Sigmoid colon (tissue), 7 donors: ENCODE measurements around the gene GHRH. TPM values are rescaled to one million over a fixed set of nuclear protein-coding genes. Genes with fewer than 3 reads are reported as not detected.

Source experiments
- DNase-seq: peaks from one replicate; pipeline ENCODE4 v3.0.0-alpha.2; 2019
- H3K27ac ChIP-seq, 4 donors: fragments of 200-600 bp; sonication (generic); one replicate each; pipeline ENCODE4 v1.5.1; 2016 to 2019; ENCODE audit warnings: mild to moderate bottlenecking in 1 of 4
- H3K27me3 ChIP-seq, 3 donors: fragments of 200-600 bp; sonication (generic); one replicate each; pipeline ENCODE4 v1.5.1; 2019; ENCODE audit warnings: mild to moderate bottlenecking in 1 of 3
- H3K36me3 ChIP-seq, 4 donors: fragments of 200-600 bp; sonication (generic); one replicate each; pipeline ENCODE4 v1.5.1; 2016 to 2019
- H3K4me1 ChIP-seq, 4 donors: fragments of 200-600 bp; sonication (generic); one replicate each; pipeline ENCODE4 v1.5.1; 2017 to 2019
- H3K4me3 ChIP-seq, 4 donors: fragments of 200-600 bp; sonication (generic); one replicate each; pipeline ENCODE4 v1.5.1; 2017 to 2019; ENCODE audit warnings: mild to moderate bottlenecking in 2 of 4, moderate library complexity in 1 of 4
- H3K9me3 ChIP-seq, 4 donors: fragments of 200-600 bp in 3 of 4; sonication (generic) in 3 of 4; one replicate each; pipeline versions ENCODE4 v1.5.1 to v1.6.1; 2013 to 2019
- EP300 ChIP-seq, 4 donors: sonication (generic); formaldehyde crosslinking; IDR thresholded peaks; one replicate each; pipeline ENCODE4 v1.6.1; 2017; ENCODE audit warnings: antibody characterized with exemption in 4 of 4
- POLR2A ChIP-seq, 2 donors: fragments of 450-650 bp; IDR thresholded peaks; one replicate each; pipeline ENCODE4 v1.6.1; 2016; ENCODE audit warnings: antibody characterized with exemption in 2 of 2, mild to moderate bottlenecking in 2 of 2, moderate library complexity in 2 of 2
- POLR2AphosphoS5 ChIP-seq, 4 donors: sonication (generic); formaldehyde crosslinking; IDR thresholded peaks; one replicate each; pipeline ENCODE4 v1.6.1; 2017; ENCODE audit warnings: antibody characterized with exemption in 4 of 4
- WGBS, 2 donors: extraction: QIAGEN DNeasy Blood & Tissue Kit; methylation state at CpG; one replicate each; pipeline ENCODE4 v1.1.7; 2013; 5-methylcytosine and 5-hydroxymethylcytosine counted together
- intact Hi-C: fragments of 100-400 bp; cut with DNase I; formaldehyde crosslinking; loops from one replicate; pipeline ENCODE4 v1.15.1; 2023
- polyA plus RNA-seq, 3 donors: library from polyadenylated mRNA; stranded (reverse); fragments of 200-250 nt; gene quantifications; one replicate each; pipeline ENCODE4 v1.2.3, GENCODE V29; 2013
- total RNA-seq, 4 donors: library from RNA; depleted of rRNA; stranded (reverse); fragments of >200 nt; gene quantifications; one replicate each; pipeline ENCODE4 v1.1.0, GENCODE V29; 2016
- TF ChIP-seq, protein P1 (sequence below), 4 experiments: fragments of 450-650 bp in 3 of 4; fragments of 200-600 bp in 1 of 4; IDR thresholded peaks; one replicate each; pipeline ENCODE4 v1.5.1; 2016 to 2019; ENCODE audit warnings: antibody characterized with exemption in 4 of 4, mild to moderate bottlenecking in 3 of 4, moderate library complexity in 2 of 4
- donor health status: healthy with polysubstance abuse.
- donor health status: Bipolar disorder and iron deficiency.
- donor health status: healthy.

GHRH gene
- total and polyA plus RNA-seq, 7 donors: not detected

DNA sequence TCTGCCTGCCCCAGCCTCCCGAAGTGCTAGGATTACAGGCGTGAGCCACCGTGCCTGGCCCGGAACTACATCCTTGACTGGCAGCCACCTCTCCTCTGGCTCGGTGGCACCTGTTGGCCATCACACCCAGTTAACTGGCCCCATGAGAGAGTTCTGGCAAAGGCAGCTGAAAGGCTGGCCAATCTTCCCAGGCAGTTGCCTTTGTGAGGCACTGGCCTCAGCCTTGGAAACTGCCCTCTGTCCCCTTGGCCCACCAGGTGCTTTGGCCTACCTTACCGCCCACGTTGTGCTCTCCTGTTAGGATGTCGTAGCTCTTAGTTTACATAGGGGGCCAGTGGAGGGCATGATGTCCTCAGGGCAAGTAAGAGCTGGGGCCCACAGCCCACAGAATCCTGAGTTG is 18.2 kb upstream of the GHRH start:
- WGBS, 2 donors: 71 to 77% methylated on average over 8 of the region's 8 CpGs
- no peak for DNase-seq
- intact Hi-C loops: no loop called here

DNA sequence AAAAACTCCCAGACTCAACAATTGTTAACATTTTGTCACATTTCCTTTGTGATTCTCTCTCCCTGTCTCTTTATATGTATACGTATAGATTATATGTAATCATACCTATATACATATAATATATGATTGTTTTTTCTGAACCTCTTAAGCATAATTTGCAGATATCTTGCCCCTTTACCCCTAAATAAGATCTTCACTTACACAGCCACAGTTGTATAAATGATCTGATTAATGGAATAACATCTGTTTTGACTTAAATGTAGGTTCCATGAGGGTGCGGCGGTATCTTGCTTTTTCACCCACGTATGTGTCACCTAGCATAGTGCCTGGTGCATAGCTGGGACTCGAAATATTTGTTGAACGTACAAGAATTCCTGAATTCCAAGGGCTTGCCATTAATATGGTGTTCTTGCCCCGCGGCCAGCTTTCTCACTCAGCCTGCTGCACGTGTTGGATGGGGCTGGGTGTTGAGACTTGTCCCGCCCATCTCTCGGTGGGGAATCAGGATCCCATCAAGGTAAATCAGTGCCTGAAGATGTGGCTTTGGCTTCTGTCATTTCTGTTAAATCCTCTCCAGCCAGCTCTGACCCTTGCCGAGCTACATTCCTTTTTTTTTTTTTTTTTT is 17.5 kb upstream of the GHRH start:
- Histone ChIP-seq H3K4me3 (no peak overlapping the region), H3K27me3 (no peaks in the 10 kb centered on the region), H3K9me3 (no peaks in the 10 kb centered on the region), H3K4me1 (peaks cover 5 to 21% (median 16%) of the 10 kb centered on the region in 4 donors), H3K36me3 (no peaks in the 10 kb centered on the region), H3K27ac (no peak overlapping the region)
- intact Hi-C loops: no loop called here
- WGBS, 2 donors: 92 to 94% methylated on average over 12 of the region's 12 CpGs
- DNase-seq: no peak
- TF ChIP-seq POLR2AphosphoS5 (IDR thresholded peaks at IDR 0.05) (no peak), POLR2A (IDR thresholded peaks at IDR 0.05) (no peak), EP300 (IDR thresholded peaks at IDR 0.05) (no peak)
- TF ChIP-seq, protein P1, sequence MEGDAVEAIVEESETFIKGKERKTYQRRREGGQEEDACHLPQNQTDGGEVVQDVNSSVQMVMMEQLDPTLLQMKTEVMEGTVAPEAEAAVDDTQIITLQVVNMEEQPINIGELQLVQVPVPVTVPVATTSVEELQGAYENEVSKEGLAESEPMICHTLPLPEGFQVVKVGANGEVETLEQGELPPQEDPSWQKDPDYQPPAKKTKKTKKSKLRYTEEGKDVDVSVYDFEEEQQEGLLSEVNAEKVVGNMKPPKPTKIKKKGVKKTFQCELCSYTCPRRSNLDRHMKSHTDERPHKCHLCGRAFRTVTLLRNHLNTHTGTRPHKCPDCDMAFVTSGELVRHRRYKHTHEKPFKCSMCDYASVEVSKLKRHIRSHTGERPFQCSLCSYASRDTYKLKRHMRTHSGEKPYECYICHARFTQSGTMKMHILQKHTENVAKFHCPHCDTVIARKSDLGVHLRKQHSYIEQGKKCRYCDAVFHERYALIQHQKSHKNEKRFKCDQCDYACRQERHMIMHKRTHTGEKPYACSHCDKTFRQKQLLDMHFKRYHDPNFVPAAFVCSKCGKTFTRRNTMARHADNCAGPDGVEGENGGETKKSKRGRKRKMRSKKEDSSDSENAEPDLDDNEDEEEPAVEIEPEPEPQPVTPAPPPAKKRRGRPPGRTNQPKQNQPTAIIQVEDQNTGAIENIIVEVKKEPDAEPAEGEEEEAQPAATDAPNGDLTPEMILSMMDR (IDR thresholded peaks at IDR 0.05): no peak

More for the DNA sequence above, 18.2 kb upstream of the GHRH start:
- no peak for TF ChIP-seq POLR2AphosphoS5 (IDR thresholded peaks at IDR 0.05)
- no peak for TF ChIP-seq POLR2A (IDR thresholded peaks at IDR 0.05)
- TF ChIP-seq, protein P1 (IDR thresholded peaks at IDR 0.05): no peak
- no peak for TF ChIP-seq EP300 (IDR thresholded peaks at IDR 0.05)
- H3K36me3 ChIP-seq: no peaks in the 10 kb centered on the region
- no peak overlapping the region for H3K27ac ChIP-seq
- no peaks in the 10 kb centered on the region for H3K9me3 ChIP-seq
- H3K4me1 ChIP-seq: peaks cover 5 to 21% (median 16%) of the 10 kb centered on the region in 4 donors
- H3K4me3 ChIP-seq: no peak overlapping the region
- no peaks in the 10 kb centered on the region for H3K27me3 ChIP-seq

DNA sequence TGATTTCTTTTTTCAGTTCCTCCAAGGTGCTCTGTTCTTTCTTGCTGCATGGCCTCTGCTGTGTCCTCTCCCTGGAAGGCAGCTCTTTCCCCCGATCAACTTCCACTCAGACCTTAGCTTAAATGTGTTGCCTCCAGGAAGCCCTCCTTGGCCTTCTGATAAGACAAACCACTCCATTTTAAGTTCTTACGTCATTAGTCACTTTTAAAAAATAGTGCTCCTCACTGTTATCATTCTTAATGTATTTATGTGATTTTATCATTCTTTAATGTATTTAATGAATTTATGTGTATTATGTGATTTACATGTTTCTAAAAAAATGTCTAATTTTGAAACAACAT is 15.6 kb upstream of the GHRH start:
- DNase-seq: no peak
- Histone ChIP-seq H3K27me3 (no peaks in the 10 kb centered on the region), H3K4me1 (peaks cover 5 to 14% (median 12%) of the 10 kb centered on the region in 4 donors), H3K36me3 (no peaks in the 10 kb centered on the region), H3K9me3 (no peaks in the 10 kb centered on the region), H3K27ac (peak overlapping the region; percentile 38 to 63 (median 48)), H3K4me3 (no peak overlapping the region)
- TF ChIP-seq EP300 (IDR thresholded peaks at IDR 0.05) (no peak), POLR2AphosphoS5 (IDR thresholded peaks at IDR 0.05) (no peak), POLR2A (IDR thresholded peaks at IDR 0.05) (no peak)
- TF ChIP-seq, protein P1 (IDR thresholded peaks at IDR 0.05): no peak
- WGBS, 2 donors: 62 to 67% methylated on average over 2 of the region's 2 CpGs
- intact Hi-C loops: no loop called here

DNA sequence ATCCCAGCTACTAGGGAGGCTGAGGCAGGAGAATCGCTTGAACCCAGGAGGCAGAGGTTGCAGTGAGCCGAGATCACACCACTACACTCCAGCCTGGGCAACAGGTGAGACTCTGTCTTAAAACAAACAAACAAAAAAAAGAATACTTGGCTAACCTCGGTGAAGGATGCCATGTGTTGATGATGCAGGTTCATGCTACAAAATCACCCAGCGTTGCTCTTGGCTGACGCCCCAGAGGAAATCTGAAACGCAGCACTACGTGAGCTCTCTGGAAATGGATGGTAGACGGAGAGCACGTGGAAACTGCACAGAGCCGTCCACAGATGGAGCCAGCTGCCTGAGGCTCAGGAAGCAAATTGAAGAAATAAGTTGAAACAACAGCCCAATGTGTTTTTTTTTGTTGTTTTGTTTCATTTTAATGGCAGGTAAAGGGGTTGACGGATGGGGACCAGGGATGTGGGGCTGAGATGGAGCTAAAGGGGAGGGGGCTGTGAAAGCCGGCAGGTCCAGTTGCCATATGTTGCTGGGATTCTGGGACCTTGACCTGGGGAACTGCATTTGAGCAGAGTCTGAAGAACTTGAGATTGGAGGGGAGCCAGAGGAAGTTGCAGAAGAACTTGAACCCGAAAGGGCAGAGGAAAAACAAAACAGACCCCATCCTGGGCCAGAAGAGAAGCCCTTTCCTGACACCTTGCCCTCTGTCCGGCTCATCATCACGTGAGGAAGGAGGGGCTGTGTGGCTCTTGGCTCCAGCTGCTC is 15.1 kb upstream of the GHRH start:
- peak overlapping the region; percentile 38 to 63 (median 48) for H3K27ac ChIP-seq
- TF ChIP-seq, protein P1 (IDR thresholded peaks at IDR 0.05): peak in 1 of 4 experiments; percentile 22
- peak in 1 of 4 donors; percentile 41 for TF ChIP-seq POLR2AphosphoS5 (IDR thresholded peaks at IDR 0.05)
- TF ChIP-seq POLR2A (IDR thresholded peaks at IDR 0.05): no peak
- peaks cover 5 to 14% (median 12%) of the 10 kb centered on the region in 4 donors for H3K4me1 ChIP-seq
- intact Hi-C loops: no loop called here
- H3K27me3 ChIP-seq: no peaks in the 10 kb centered on the region
- H3K9me3 ChIP-seq: no peaks in the 10 kb centered on the region
- no peaks in the 10 kb centered on the region for H3K36me3 ChIP-seq
- no peak overlapping the region for H3K4me3 ChIP-seq
- 12 to 22% methylated on average over 15 of the region's 15 CpGs for WGBS, 2 donors
- peak; percentile 86 for DNase-seq
